Astrocyte (in vitro differentiated cells and primary cell): ENCODE measurements around the gene PAAF1. TPM values are rescaled to one million over a fixed set of nuclear protein-coding genes. Genes with fewer than 3 reads are reported as not detected.

Source experiments
- DNase-seq: peaks from one replicate; pipeline ENCODE4 v3.0.0-alpha.2; 2010; ENCODE audit warnings: low read depth
- FAIRE-seq: peaks from 2 replicates; lab custom pipeline; 2011; peaks lifted over from hg19 to GRCh38; lab: Jason Lieb, UNC
- H2AFZ ChIP-seq: 2 replicates; pipeline ENCODE4 v1.6.0; 2012; ENCODE audit warnings: low read depth, low read length, inconsistent platforms
- H3K27ac ChIP-seq: 2 replicates; pipeline ENCODE4 v1.5.1; 2011; ENCODE audit warnings: low read depth, low read length, inconsistent platforms
- H3K27me3 ChIP-seq: 2 replicates; pipeline ENCODE4 v1.6.0; 2011; ENCODE audit warnings: low read length, inconsistent platforms; ENCODE audit not compliant: insufficient read depth
- H3K36me3 ChIP-seq: 2 replicates; pipeline ENCODE4 v1.5.1; 2011; ENCODE audit warnings: low read length, inconsistent platforms; ENCODE audit not compliant: insufficient read depth
- H3K4me1 ChIP-seq: 2 replicates; pipeline ENCODE4 v1.5.1; 2011; ENCODE audit warnings: low read length, inconsistent platforms; ENCODE audit not compliant: insufficient read depth
- H3K4me2 ChIP-seq: 2 replicates; pipeline ENCODE4 v1.6.0; 2012; ENCODE audit warnings: low read length, inconsistent platforms
- H3K4me3 ChIP-seq: 2 replicates; pipeline ENCODE4 v1.5.1; 2011; ENCODE audit warnings: low read depth, mild to moderate bottlenecking, low read length, inconsistent platforms; ENCODE audit not compliant: insufficient read depth
- H3K79me2 ChIP-seq: 2 replicates; pipeline ENCODE4 v1.6.0; 2012; ENCODE audit warnings: mild to moderate bottlenecking, low read length, inconsistent platforms; ENCODE audit not compliant: insufficient read depth
- H3K9ac ChIP-seq: 2 replicates; pipeline ENCODE4 v1.6.0; 2012; ENCODE audit warnings: mild to moderate bottlenecking, low read length, inconsistent platforms
- H3K9me3 ChIP-seq: 2 replicates; pipeline ENCODE4 v1.5.1; 2012; ENCODE audit warnings: low read depth, mild to moderate bottlenecking, low read length, inconsistent platforms; ENCODE audit not compliant: insufficient read depth
- H4K20me1 ChIP-seq: 2 replicates; pipeline ENCODE4 v1.6.0; 2012; ENCODE audit warnings: low read length, inconsistent platforms; ENCODE audit not compliant: insufficient read depth
- H3K27ac Mint-ChIP-seq: one replicate; pipeline ENCODE4 v1.8.0; 2021; ENCODE audit warnings: mild to moderate bottlenecking, mixed read lengths; ENCODE audit not compliant: unreplicated experiment
- H3K27me3 Mint-ChIP-seq: one replicate; pipeline ENCODE4 v1.8.0; 2021; ENCODE audit warnings: low read depth, mixed read lengths; ENCODE audit not compliant: unreplicated experiment
- H3K36me3 Mint-ChIP-seq: one replicate; pipeline ENCODE4 v1.8.0; 2021; ENCODE audit warnings: low read depth, mixed read lengths; ENCODE audit not compliant: unreplicated experiment
- H3K4me1 Mint-ChIP-seq: one replicate; pipeline ENCODE4 v1.8.0; 2021; ENCODE audit warnings: low read depth, mixed read lengths; ENCODE audit not compliant: unreplicated experiment
- H3K4me3 Mint-ChIP-seq: one replicate; pipeline ENCODE4 v1.8.0; 2021; ENCODE audit warnings: mild to moderate bottlenecking, moderate library complexity, mixed read lengths; ENCODE audit not compliant: unreplicated experiment
- H3K9me3 Mint-ChIP-seq: one replicate; pipeline ENCODE4 v1.8.0; 2021; ENCODE audit warnings: mild to moderate bottlenecking, mixed read lengths; ENCODE audit not compliant: unreplicated experiment
- CTCF ChIP-seq: IDR thresholded peaks from 2 replicates; pipeline ENCODE4 v1.5.1; 2011; ENCODE audit warnings: low read depth, mild to moderate bottlenecking, inconsistent platforms, low read length, moderate library complexity; ENCODE audit not compliant: insufficient read depth
- EZH2 ChIP-seq: IDR thresholded peaks from 2 replicates; pipeline ENCODE4 v1.6.1; 2012; ENCODE audit warnings: mild to moderate bottlenecking, low read length, inconsistent platforms; ENCODE audit not compliant: insufficient read depth
- total RNA-seq: library from RNA; stranded (reverse); gene quantifications from 2 replicates; pipeline ENCODE4 v1.2.1, GENCODE V29; 2021

PAAF1 gene
- total RNA-seq, 1 donor from 2014 or later: 14.2 TPM

DNA sequence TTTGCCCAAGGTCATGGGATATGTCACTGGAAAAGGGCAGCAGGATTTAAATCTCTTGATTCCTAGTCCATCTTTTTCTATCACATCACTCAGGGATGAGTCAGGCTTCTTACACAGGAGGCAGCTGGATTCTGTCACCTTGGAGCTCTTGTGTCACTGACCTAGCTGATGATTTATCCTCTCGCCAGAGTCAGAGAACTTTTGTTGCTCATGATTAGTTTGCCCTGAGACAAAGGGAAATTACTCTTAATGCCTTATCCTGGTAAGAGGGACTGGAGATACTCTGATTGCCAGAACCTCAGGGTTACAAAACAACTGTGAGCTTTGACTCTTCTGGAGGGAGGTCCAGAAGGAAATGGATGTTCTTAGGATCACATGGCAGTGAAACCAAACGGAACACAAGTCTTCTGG, 10.2 kb upstream of the PAAF1 start:
- peak overlapping the region; percentile 47 for H3K4me2 ChIP-seq
- TF ChIP-seq CTCF (no peak), EZH2 (no peak)
- H3K27ac ChIP-seq: peak overlapping the region; percentile 69
- peak overlapping the region; percentile 63 for H3K9ac ChIP-seq
- H3K27ac Mint-ChIP-seq: peak overlapping the region; percentile 66
- no peaks in the 10 kb centered on the region for H3K9me3 Mint-ChIP-seq
- H3K36me3 Mint-ChIP-seq: peaks cover 11% of the 10 kb centered on the region
- peak overlapping the region; percentile 8 for H2AFZ ChIP-seq
- H3K4me1 ChIP-seq: peaks cover 11% of the 10 kb centered on the region
- H4K20me1 ChIP-seq: no peaks in the 10 kb centered on the region
- H3K27me3 ChIP-seq: no peaks in the 10 kb centered on the region
- peak overlapping the region; percentile 20 for H3K4me3 Mint-ChIP-seq
- H3K27me3 Mint-ChIP-seq: no peaks in the 10 kb centered on the region
- no peaks in the 10 kb centered on the region for H3K79me2 ChIP-seq
- peaks cover 6% of the 10 kb centered on the region for H3K36me3 ChIP-seq
- H3K4me3 ChIP-seq: no peak overlapping the region
- H3K4me1 Mint-ChIP-seq: peaks cover 12% of the 10 kb centered on the region
- FAIRE-seq (peak; percentile 60), DNase-seq (peak; percentile 88)
- no peaks in the 10 kb centered on the region for H3K9me3 ChIP-seq

DNA sequence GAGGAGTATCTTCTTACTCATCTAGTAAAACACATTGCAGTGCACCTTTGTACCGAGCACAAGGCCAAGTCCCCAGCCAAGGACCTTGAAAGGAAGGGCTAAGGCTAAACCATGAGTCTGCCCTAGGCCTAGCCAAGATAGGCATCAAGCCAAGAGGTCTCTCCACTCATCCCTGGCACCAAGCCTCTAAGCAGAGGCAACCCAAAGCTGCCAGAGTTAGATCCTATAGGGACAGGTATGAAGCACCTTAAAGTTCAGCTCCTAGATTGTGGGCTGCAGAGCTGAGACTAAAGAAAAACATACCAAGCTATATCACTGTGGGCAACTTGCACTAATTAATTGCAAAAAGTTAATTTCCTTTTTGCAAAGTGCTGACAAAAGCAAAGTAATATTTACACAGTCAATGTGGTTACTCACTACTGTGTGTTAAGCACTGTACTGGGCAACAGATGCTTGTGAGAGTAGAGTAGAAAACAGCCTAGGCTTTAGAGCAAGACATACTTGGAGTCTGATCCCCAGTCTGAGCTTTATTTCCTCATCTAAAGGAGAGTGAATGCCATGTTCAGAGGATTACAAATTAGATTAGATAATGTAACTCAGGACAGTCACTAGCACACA, 7.4 kb upstream of the PAAF1 start:
- no peak for TF ChIP-seq CTCF
- no peak for TF ChIP-seq EZH2

GRCh38 chr11:73870261-73870660, 6.5 kb upstream of the PAAF1 start:
- FAIRE-seq (no peak), DNase-seq (no peak)
- Mint-ChIP-seq H3K27me3 (no peaks in the 10 kb centered on the region), H3K36me3 (peaks cover 9% of the 10 kb centered on the region), H3K9me3 (no peaks in the 10 kb centered on the region), H3K4me1 (peaks cover 16% of the 10 kb centered on the region), H3K27ac (no peak overlapping the region), H3K4me3 (no peak overlapping the region)
- Histone ChIP-seq H3K4me3 (no peak overlapping the region), H3K9ac (no peak overlapping the region), H3K36me3 (peaks cover 12% of the 10 kb centered on the region), H3K9me3 (no peaks in the 10 kb centered on the region), H3K79me2 (peaks cover 25% of the 10 kb centered on the region), H2AFZ (no peak overlapping the region), H3K27ac (no peak overlapping the region), H3K4me2 (no peak overlapping the region), H3K4me1 (peaks cover 14% of the 10 kb centered on the region), H4K20me1 (peaks cover 19% of the 10 kb centered on the region), H3K27me3 (no peaks in the 10 kb centered on the region)
- TF ChIP-seq EZH2 (no peak), CTCF (no peak)

More for the DNA sequence above, 7.4 kb upstream of the PAAF1 start:
- H3K4me1 Mint-ChIP-seq: peaks cover 12% of the 10 kb centered on the region
- Histone ChIP-seq H3K9me3 (no peaks in the 10 kb centered on the region), H2AFZ (no peak overlapping the region), H3K27me3 (no peaks in the 10 kb centered on the region), H3K9ac (no peak overlapping the region), H4K20me1 (peaks cover 13% of the 10 kb centered on the region), H3K79me2 (peaks cover 17% of the 10 kb centered on the region), H3K4me1 (peaks cover 11% of the 10 kb centered on the region), H3K27ac (no peak overlapping the region), H3K36me3 (peaks cover 12% of the 10 kb centered on the region), H3K4me2 (no peak overlapping the region), H3K4me3 (no peak overlapping the region)
- no peak overlapping the region for H3K27ac Mint-ChIP-seq
- no peaks in the 10 kb centered on the region for H3K9me3 Mint-ChIP-seq
- H3K27me3 Mint-ChIP-seq: no peaks in the 10 kb centered on the region
- no peak for FAIRE-seq
- DNase-seq: no peak
- H3K4me3 Mint-ChIP-seq: no peak overlapping the region
- H3K36me3 Mint-ChIP-seq: peaks cover 3% of the 10 kb centered on the region
